ENCODE data around the gene ADAMTS15. TPM values are rescaled to one million over a fixed set of nuclear protein-coding genes. Genes with fewer than 3 reads are reported as not detected.

Gene ADAMTS15
- total and polyA plus RNA-seq, 2 donors (not counting 3 experiments of a cell fraction or from before 2014, with no cell fraction given) = 0.08 TPM; not detected in 1

DNA sequence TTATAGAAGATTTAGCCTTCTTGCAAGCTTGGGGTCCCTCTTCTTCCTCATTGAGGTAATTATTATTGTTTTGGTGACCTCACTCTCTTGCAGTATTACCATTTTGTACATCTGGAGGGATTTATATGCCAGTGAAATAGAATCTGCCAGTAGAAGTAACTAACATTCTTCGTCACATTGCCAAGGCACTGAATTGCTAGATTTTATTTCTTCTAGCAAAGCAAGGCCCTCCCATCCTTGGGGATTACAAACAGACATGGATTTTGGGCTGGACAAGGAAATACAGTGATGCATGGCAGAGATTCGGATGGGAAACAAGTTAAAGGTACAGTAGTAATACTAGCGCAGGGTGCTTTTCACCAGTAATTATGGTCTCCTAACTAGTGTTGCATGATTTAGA lies 7.8 kb downstream of the ADAMTS15 start:
- Histone ChIP-seq H3K36me3 (ENCODE audit: control insufficient read depth in 2 of 2, extremely low read depth in 1 of 2, insufficient read depth in 2 of 2, low read length in 2 of 2) (no peaks in the 10 kb centered on the region), H3K9me3 (replicated peaks; ENCODE audit: control insufficient read depth, insufficient read depth, low read length) (no peaks in the 10 kb centered on the region), H3K27me3 (ENCODE audit: control insufficient read depth in 2 of 2, insufficient read depth in 2 of 2, low read length in 2 of 2) (peaks cover 4 to 11% of the 10 kb centered on the region in 2 experiments), H3K4me1 (ENCODE audit: control insufficient read depth, extremely low read depth, insufficient read depth, low read length) (no peaks in the 10 kb centered on the region), H2AFZ (ENCODE audit: low read depth, low read length) (no peak overlapping the region), H3K79me2 (ENCODE audit: control insufficient read depth, insufficient read depth, low read length) (no peaks in the 10 kb centered on the region), H3K4me2 (ENCODE audit: insufficient read depth, low read length) (no peak overlapping the region), H3K9ac (replicated peaks; ENCODE audit: extremely low read depth, insufficient read depth, low read length) (no peak overlapping the region), H3K9me1 (replicated peaks; ENCODE audit: control insufficient read depth, extremely low read depth, insufficient read depth, low read length) (no peaks in the 10 kb centered on the region), H4K20me1 (replicated peaks; ENCODE audit: control insufficient read depth, extremely low read depth, insufficient read depth, low read length) (no peaks in the 10 kb centered on the region), H3K27ac (ENCODE audit: insufficient read depth, low read depth, low read length) (no peak overlapping the region), H3K4me3 (replicated peaks in 1 of 3; ENCODE audit: insufficient read depth in 1 of 3, low read depth in 1 of 3, low read length in 3 of 3) (no peak overlapping the region)
- dilution Hi-C loops (cut with MboI; ENCODE audit: extremely low pct_ligation_motif_present, low sequenced_read_pairs) (no loop called here), intact Hi-C loops (cut with micrococcal nuclease) (no loop called here)
- DNase-seq (ENCODE audit: low read depth, low spot score) = no peak
- no peak for TF ChIP-seq EZH2 (IDR thresholded peaks at IDR 0.05; ENCODE audit: borderline replicate concordance, low read depth, low read length, severe bottlenecking)
- POLR2A ChIA-PET = no interaction called here
- CTCF ChIA-PET = interaction anchor here (0.9 kb wide), 1 partner anchor 1218 kb away, joined by 3 read pairs; no protein-coding TSS in a partner anchor
- no TSS peak for BruUV-seq (replicated peaks)
- FAIRE-seq = no peak

- Histone ChIP-seq H3K9me1 (replicated peaks; ENCODE audit: control insufficient read depth, extremely low read depth, insufficient read depth, low read length) (no peaks in the 10 kb centered on the region), H3K9me3 (replicated peaks; ENCODE audit: control insufficient read depth, insufficient read depth, low read length) (no peaks in the 10 kb centered on the region), H2AFZ (ENCODE audit: low read depth, low read length) (no peak overlapping the region), H3K4me3 (replicated peaks in 1 of 3; ENCODE audit: insufficient read depth in 1 of 3, low read depth in 1 of 3, low read length in 3 of 3) (no peak overlapping the region), H3K9ac (replicated peaks; ENCODE audit: extremely low read depth, insufficient read depth, low read length) (no peak overlapping the region), H3K4me2 (ENCODE audit: insufficient read depth, low read length) (no peak overlapping the region), H3K79me2 (ENCODE audit: control insufficient read depth, insufficient read depth, low read length) (no peaks in the 10 kb centered on the region), H3K36me3 (ENCODE audit: control insufficient read depth in 2 of 2, extremely low read depth in 1 of 2, insufficient read depth in 2 of 2, low read length in 2 of 2) (no peaks in the 10 kb centered on the region), H4K20me1 (replicated peaks; ENCODE audit: control insufficient read depth, extremely low read depth, insufficient read depth, low read length) (no peaks in the 10 kb centered on the region), H3K27ac (ENCODE audit: insufficient read depth, low read depth, low read length) (no peak overlapping the region), H3K4me1 (ENCODE audit: control insufficient read depth, extremely low read depth, insufficient read depth, low read length) (no peaks in the 10 kb centered on the region), H3K27me3 (ENCODE audit: control insufficient read depth in 2 of 2, insufficient read depth in 2 of 2, low read length in 2 of 2) (peaks cover 3 to 10% of the 10 kb centered on the region in 2 experiments)
- POLR2A ChIA-PET = no interaction called here
- TF ChIP-seq MYC (IDR thresholded peaks at IDR 0.05; ENCODE audit: low read depth, low read length) (no peak), JUN (IDR thresholded peaks at IDR 0.05; ENCODE audit: borderline replicate concordance, insufficient read depth, insufficient read length, low read depth) (no peak), FOS (IDR thresholded peaks at IDR 0.05; ENCODE audit: borderline replicate concordance, insufficient read depth, low read length) (no peak), GATA2 (IDR thresholded peaks at IDR 0.05; ENCODE audit: insufficient read depth, insufficient read length, low read depth, low read length) (no peak), POLR2AphosphoS5 (IDR thresholded peaks at IDR 0.05; ENCODE audit: insufficient read depth, low read depth, low read length) (no peak), POLR2A (IDR thresholded peaks at IDR 0.05; ENCODE audit: low read depth, low read length) (no peak), CTCF (IDR thresholded peaks at IDR 0.05; ENCODE audit: extremely low read depth in 1 of 2, insufficient read depth in 1 of 2, low read depth in 1 of 2, low read length in 2 of 2) (no peak), EZH2 (IDR thresholded peaks at IDR 0.05; ENCODE audit: borderline replicate concordance, low read depth, low read length, severe bottlenecking) (no peak)
- TF ChIP-seq, protein P1, sequence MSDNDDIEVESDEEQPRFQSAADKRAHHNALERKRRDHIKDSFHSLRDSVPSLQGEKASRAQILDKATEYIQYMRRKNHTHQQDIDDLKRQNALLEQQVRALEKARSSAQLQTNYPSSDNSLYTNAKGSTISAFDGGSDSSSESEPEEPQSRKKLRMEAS (IDR thresholded peaks at IDR 0.05; ENCODE audit: insufficient read depth, insufficient read length) = no peak
- no peak for DNase-seq (ENCODE audit: low read depth, low spot score)
- BruUV-seq (replicated peaks) = no TSS peak
- CTCF ChIA-PET = no interaction called here
- FAIRE-seq = no peak
- dilution Hi-C loops (cut with MboI; ENCODE audit: extremely low pct_ligation_motif_present, low sequenced_read_pairs) = no loop called here
- intact Hi-C loops (cut with micrococcal nuclease) = no loop called here
These were observed 9.4 kb downstream of the ADAMTS15 start for GRCh38 chr11:130457623-130458409.

All from endothelial cell of umbilical vein (primary cell).